Measurements from ENCODE around the gene MTR.

Gene MTR

DNA sequence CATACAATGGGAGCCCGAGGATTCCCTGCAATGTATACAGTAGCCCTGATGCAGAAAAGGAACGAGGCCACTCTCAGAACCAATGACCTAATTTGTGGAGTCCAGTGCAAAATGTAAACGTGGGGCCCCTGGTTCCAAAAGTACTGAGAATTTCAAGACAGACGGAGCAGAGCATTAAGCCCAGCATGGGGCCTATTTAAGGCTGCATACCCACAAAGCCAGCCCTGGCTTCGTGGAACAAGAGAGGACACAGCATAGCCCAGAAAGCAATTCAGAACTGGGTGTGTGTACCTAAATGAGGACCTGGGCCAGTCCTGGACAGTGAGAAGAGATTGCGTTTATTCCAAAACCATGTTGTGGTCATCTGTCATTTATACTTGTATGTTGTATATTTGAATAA lies 153.9 kb downstream of the MTR start:
- H3K4me3 ChIP-seq (ENCODE audit: insufficient read depth in 1 of 2, low read depth in 1 of 2, low read length in 2 of 2) = no peak overlapping the region
- H4K8ac ChIP-seq (ENCODE audit: low read length) = no peak overlapping the region
- no peaks in the 10 kb centered on the region for H3K36me3 ChIP-seq (ENCODE audit: control insufficient read depth in 1 of 2, insufficient read depth in 2 of 2, low read depth in 1 of 2, low read length in 2 of 2)
- no peak overlapping the region for H2BK5ac ChIP-seq (ENCODE audit: low read depth, low read length, poor library complexity, severe bottlenecking)
- H3K14ac ChIP-seq (ENCODE audit: low read length in 2 of 2) = no peak overlapping the region
- no peak overlapping the region for H3K23ac ChIP-seq (ENCODE audit: low read length in 2 of 2)
- 49% methylated on average over 5 of the region's 6 CpGs for WGBS
- H3K27ac ChIP-seq (ENCODE audit: low read length, poor library complexity, severe bottlenecking) = no peak overlapping the region
- H3K4me1 ChIP-seq (ENCODE audit: control insufficient read depth, insufficient read depth, low read depth, low read length) = no peaks in the 10 kb centered on the region
- peaks cover 16% of the 10 kb centered on the region for H3K9me3 ChIP-seq (ENCODE audit: control insufficient read depth, low read length)
- DNase-seq = no peak
- no peak overlapping the region for H3K4me2 ChIP-seq (ENCODE audit: low read length, poor library complexity, severe bottlenecking)
- no peak overlapping the region for H3K18ac ChIP-seq (ENCODE audit: low read depth in 1 of 2, low read length in 2 of 2)
- H2BK120ac ChIP-seq (ENCODE audit: low read depth, low read length) = no peak overlapping the region
- no peak overlapping the region for H4K91ac ChIP-seq (ENCODE audit: low read length)
- H3K79me1 ChIP-seq (replicated peaks; ENCODE audit: low read length, poor library complexity, severe bottlenecking) = no peaks in the 10 kb centered on the region
- H3K27me3 ChIP-seq (ENCODE audit: control insufficient read depth in 1 of 2, insufficient read depth in 1 of 2, low read length in 2 of 2) = no peaks in the 10 kb centered on the region
- H3K4ac ChIP-seq (ENCODE audit: low read depth in 1 of 2, low read length in 2 of 2) = no peak overlapping the region
- H2BK12ac ChIP-seq (ENCODE audit: low read length in 2 of 2) = no peak overlapping the region
- no peak overlapping the region for H2AK5ac ChIP-seq (ENCODE audit: low read length, severe bottlenecking)
- no peak overlapping the region for H2AFZ ChIP-seq (ENCODE audit: low read depth, low read length)
- H2BK15ac ChIP-seq (ENCODE audit: low read depth, poor library complexity, severe bottlenecking) = no peak overlapping the region
- no peak overlapping the region for H3K9ac ChIP-seq (ENCODE audit: low read length)

DNA sequence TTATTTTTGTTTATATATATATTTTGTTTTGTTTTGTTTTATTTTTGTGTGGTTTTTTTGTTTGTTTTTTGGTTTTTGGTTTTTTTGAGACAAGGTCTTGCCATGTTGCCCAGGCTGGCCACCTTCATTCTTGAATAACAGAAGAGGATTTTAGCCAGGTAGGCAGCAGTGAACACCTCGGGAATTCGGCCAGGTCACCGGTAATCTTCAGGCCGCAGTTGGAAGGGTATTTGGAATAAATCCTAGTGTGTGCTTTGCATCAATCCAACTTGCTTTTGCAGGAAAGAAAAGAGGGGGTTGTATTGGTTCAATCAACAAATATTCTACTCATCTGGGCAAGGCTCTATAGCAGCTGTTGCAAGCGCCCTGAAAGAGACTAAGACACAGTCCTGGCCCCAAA lies 155.3 kb downstream of the MTR start:
- Histone ChIP-seq H3K4me3 (ENCODE audit: insufficient read depth in 1 of 2, low read depth in 1 of 2, low read length in 2 of 2) (no peak overlapping the region), H3K36me3 (ENCODE audit: control insufficient read depth in 1 of 2, insufficient read depth in 2 of 2, low read depth in 1 of 2, low read length in 2 of 2) (no peaks in the 10 kb centered on the region), H3K4ac (ENCODE audit: low read depth in 1 of 2, low read length in 2 of 2) (no peak overlapping the region), H4K91ac (ENCODE audit: low read length) (no peak overlapping the region), H3K27me3 (ENCODE audit: control insufficient read depth in 1 of 2, insufficient read depth in 1 of 2, low read length in 2 of 2) (no peaks in the 10 kb centered on the region), H3K9me3 (ENCODE audit: control insufficient read depth, low read length) (peaks cover 19% of the 10 kb centered on the region), H2AFZ (ENCODE audit: low read depth, low read length) (no peak overlapping the region), H2BK12ac (ENCODE audit: low read length in 2 of 2) (no peak overlapping the region), H3K23ac (ENCODE audit: low read length in 2 of 2) (no peak overlapping the region), H2BK5ac (ENCODE audit: low read depth, low read length, poor library complexity, severe bottlenecking) (no peak overlapping the region), H2AK5ac (ENCODE audit: low read length, severe bottlenecking) (no peak overlapping the region), H3K4me1 (ENCODE audit: control insufficient read depth, insufficient read depth, low read depth, low read length) (no peaks in the 10 kb centered on the region), H3K27ac (ENCODE audit: low read length, poor library complexity, severe bottlenecking) (no peak overlapping the region), H4K8ac (ENCODE audit: low read length) (no peak overlapping the region), H2BK120ac (ENCODE audit: low read depth, low read length) (no peak overlapping the region), H3K14ac (ENCODE audit: low read length in 2 of 2) (no peak overlapping the region), H3K4me2 (ENCODE audit: low read length, poor library complexity, severe bottlenecking) (no peak overlapping the region), H3K9ac (ENCODE audit: low read length) (no peak overlapping the region), H3K79me1 (replicated peaks; ENCODE audit: low read length, poor library complexity, severe bottlenecking) (no peaks in the 10 kb centered on the region), H2BK15ac (ENCODE audit: low read depth, poor library complexity, severe bottlenecking) (no peak overlapping the region), H3K18ac (ENCODE audit: low read depth in 1 of 2, low read length in 2 of 2) (no peak overlapping the region)
- WGBS = 81% methylated on average over 5 of the region's 5 CpGs
- DNase-seq = no peak

DNA sequence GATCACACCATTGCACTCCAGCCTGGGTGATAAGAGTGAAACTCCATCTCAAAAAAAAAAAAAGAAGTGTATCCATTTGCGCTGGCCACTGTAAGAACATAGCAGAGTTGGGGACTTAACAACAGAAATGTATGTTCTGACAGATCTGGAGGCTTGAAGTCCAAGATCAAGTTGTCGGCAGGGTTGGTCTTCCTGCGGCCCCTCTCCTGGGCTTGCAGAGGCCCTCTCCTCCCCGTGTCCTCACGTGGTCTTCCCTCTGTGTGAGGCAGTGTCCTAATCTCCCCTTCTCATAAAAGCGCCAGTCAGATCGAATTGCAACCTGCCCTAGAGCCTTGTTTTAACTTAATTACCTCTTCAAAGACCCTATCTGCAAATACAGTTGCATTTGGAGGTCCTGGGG lies 156.6 kb downstream of the MTR start:
- H2BK12ac ChIP-seq (ENCODE audit: low read length in 2 of 2) = no peak overlapping the region
- H3K27ac ChIP-seq (ENCODE audit: low read length, poor library complexity, severe bottlenecking) = no peak overlapping the region
- H2AK5ac ChIP-seq (ENCODE audit: low read length, severe bottlenecking) = no peak overlapping the region
- H3K4me3 ChIP-seq (ENCODE audit: insufficient read depth in 1 of 2, low read depth in 1 of 2, low read length in 2 of 2) = no peak overlapping the region
- no peak overlapping the region for H3K9ac ChIP-seq (ENCODE audit: low read length)
- no peak overlapping the region for H2BK15ac ChIP-seq (ENCODE audit: low read depth, poor library complexity, severe bottlenecking)
- no peak overlapping the region for H3K18ac ChIP-seq (ENCODE audit: low read depth in 1 of 2, low read length in 2 of 2)
- H4K91ac ChIP-seq (ENCODE audit: low read length) = no peak overlapping the region
- no peaks in the 10 kb centered on the region for H3K4me1 ChIP-seq (ENCODE audit: control insufficient read depth, insufficient read depth, low read depth, low read length)
- no peaks in the 10 kb centered on the region for H3K27me3 ChIP-seq (ENCODE audit: control insufficient read depth in 1 of 2, insufficient read depth in 1 of 2, low read length in 2 of 2)
- no peaks in the 10 kb centered on the region for H3K36me3 ChIP-seq (ENCODE audit: control insufficient read depth in 1 of 2, insufficient read depth in 2 of 2, low read depth in 1 of 2, low read length in 2 of 2)
- H3K4ac ChIP-seq (ENCODE audit: low read depth in 1 of 2, low read length in 2 of 2) = no peak overlapping the region
- WGBS = 61% methylated on average over 5 of the region's 7 CpGs
- H3K23ac ChIP-seq (ENCODE audit: low read length in 2 of 2) = no peak overlapping the region
- H2BK5ac ChIP-seq (ENCODE audit: low read depth, low read length, poor library complexity, severe bottlenecking) = no peak overlapping the region
- H2AFZ ChIP-seq (ENCODE audit: low read depth, low read length) = no peak overlapping the region
- H2BK120ac ChIP-seq (ENCODE audit: low read depth, low read length) = no peak overlapping the region
- DNase-seq = no peak
- no peak overlapping the region for H3K4me2 ChIP-seq (ENCODE audit: low read length, poor library complexity, severe bottlenecking)
- no peak overlapping the region for H3K14ac ChIP-seq (ENCODE audit: low read length in 2 of 2)
- peaks cover 19% of the 10 kb centered on the region for H3K9me3 ChIP-seq (ENCODE audit: control insufficient read depth, low read length)
- no peak overlapping the region for H4K8ac ChIP-seq (ENCODE audit: low read length)
- no peaks in the 10 kb centered on the region for H3K79me1 ChIP-seq (replicated peaks; ENCODE audit: low read length, poor library complexity, severe bottlenecking)

DNA sequence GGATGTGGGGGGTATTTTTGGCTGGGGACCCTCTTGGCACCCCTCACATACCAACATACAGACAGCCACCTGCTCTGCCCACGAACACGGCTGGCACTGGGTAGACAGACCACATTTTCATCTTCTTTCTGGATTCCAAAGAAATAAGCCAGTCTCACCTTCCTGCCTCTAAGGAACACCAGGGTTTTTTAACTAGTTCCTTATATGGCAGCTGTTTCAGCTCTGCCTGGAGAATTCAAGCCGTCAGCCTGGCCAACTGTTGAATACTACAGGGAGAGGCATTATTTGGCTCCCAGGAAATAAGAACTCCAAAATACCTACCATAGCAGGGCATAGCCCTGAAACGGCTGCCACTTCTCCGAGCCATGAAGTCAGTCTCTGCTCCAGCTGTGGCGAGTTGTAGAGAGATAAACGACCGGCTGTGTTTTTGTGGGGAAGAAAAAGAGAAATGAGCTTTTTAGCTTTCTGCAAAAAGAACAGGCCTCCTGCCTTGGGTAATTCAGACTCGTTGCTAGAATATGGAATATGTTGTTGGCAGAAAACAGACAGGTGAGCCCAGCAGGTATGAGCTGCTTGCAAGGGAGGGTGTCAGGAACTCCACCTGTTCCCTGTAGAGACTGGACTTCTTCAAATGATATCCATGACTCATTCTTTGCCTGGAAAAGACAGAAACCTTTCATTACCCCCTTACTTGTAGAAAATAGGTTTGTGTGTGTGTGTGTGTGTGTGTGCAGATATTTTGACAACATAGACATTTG lies 157.3 kb downstream of the MTR start:
- H3K14ac ChIP-seq (ENCODE audit: low read length in 2 of 2) = no peak overlapping the region
- H2AFZ ChIP-seq (ENCODE audit: low read depth, low read length) = no peak overlapping the region
- no peak overlapping the region for H3K4me3 ChIP-seq (ENCODE audit: insufficient read depth in 1 of 2, low read depth in 1 of 2, low read length in 2 of 2)
- no peaks in the 10 kb centered on the region for H3K36me3 ChIP-seq (ENCODE audit: control insufficient read depth in 1 of 2, insufficient read depth in 2 of 2, low read depth in 1 of 2, low read length in 2 of 2)
- H2BK5ac ChIP-seq (ENCODE audit: low read depth, low read length, poor library complexity, severe bottlenecking) = no peak overlapping the region
- 56% methylated on average over 9 of the region's 9 CpGs for WGBS
- DNase-seq = no peak
- H3K27ac ChIP-seq (ENCODE audit: low read length, poor library complexity, severe bottlenecking) = no peak overlapping the region
- no peaks in the 10 kb centered on the region for H3K79me1 ChIP-seq (replicated peaks; ENCODE audit: low read length, poor library complexity, severe bottlenecking)
- H2BK15ac ChIP-seq (ENCODE audit: low read depth, poor library complexity, severe bottlenecking) = no peak overlapping the region
- no peak overlapping the region for H3K18ac ChIP-seq (ENCODE audit: low read depth in 1 of 2, low read length in 2 of 2)
- no peak overlapping the region for H2BK120ac ChIP-seq (ENCODE audit: low read depth, low read length)
- H2BK12ac ChIP-seq (ENCODE audit: low read length in 2 of 2) = no peak overlapping the region
- H3K27me3 ChIP-seq (ENCODE audit: control insufficient read depth in 1 of 2, insufficient read depth in 1 of 2, low read length in 2 of 2) = no peaks in the 10 kb centered on the region
- H3K9me3 ChIP-seq (ENCODE audit: control insufficient read depth, low read length) = peaks cover 15% of the 10 kb centered on the region
- H3K9ac ChIP-seq (ENCODE audit: low read length) = no peak overlapping the region
- H3K23ac ChIP-seq (ENCODE audit: low read length in 2 of 2) = no peak overlapping the region
- no peak overlapping the region for H3K4ac ChIP-seq (ENCODE audit: low read depth in 1 of 2, low read length in 2 of 2)
- H3K4me2 ChIP-seq (ENCODE audit: low read length, poor library complexity, severe bottlenecking) = no peak overlapping the region
- H3K4me1 ChIP-seq (ENCODE audit: control insufficient read depth, insufficient read depth, low read depth, low read length) = no peaks in the 10 kb centered on the region
- H4K8ac ChIP-seq (ENCODE audit: low read length) = no peak overlapping the region
- H2AK5ac ChIP-seq (ENCODE audit: low read length, severe bottlenecking) = no peak overlapping the region
- no peak overlapping the region for H4K91ac ChIP-seq (ENCODE audit: low read length)

All from mesenchymal stem cell (in vitro differentiated cells and primary cell).